EL (cell line): ENCODE results near the gene CMC1.
"Not testable (repeated sequence)": the region's sequence is repeated elsewhere in the genome, so short reads cannot be mapped to it uniquely, and the experiment has no call there.

Experiments used
- DNase-seq: peaks from one replicate; pipeline ENCODE4 v3.0.0-alpha.2; 2016

The CMC1 gene

GRCh38 chr3:28241221-28242160 lies at the start of gene CMC1:
TSS of gene CMC1 (plus strand) at chr3:28241619. CDS start at chr3:28241794, 175 bp downstream.
- DNase-seq: peak; percentile 97

- no peak for DNase-seq
Measured at GRCh38 chr3:28198161-28198560, 43.3 kb upstream of the CMC1 start.

GRCh38 chr3:28198974-28199373 lies 42.4 kb upstream of the CMC1 start:
- DNase-seq: no peak

DNA sequence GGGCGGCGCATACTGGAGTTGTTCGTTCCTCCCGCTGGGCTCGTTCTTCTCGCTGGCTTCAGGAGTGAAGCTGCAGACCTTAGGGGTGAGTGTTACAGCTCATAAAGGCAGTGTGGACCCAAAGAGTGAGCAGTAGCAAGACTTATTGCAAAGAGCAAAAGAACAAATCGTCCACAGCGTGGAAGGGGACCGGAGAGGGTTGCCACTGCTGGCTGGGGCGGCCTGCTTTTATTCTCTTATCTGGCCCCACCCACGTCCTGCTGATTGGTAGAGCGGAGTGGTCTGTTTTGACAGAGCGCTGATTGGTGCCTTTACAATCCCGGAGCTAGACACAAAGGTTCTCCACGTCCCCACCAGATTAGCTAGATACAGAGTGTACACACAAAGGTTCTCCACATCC lies 41.8 kb upstream of the CMC1 start:
- DNase-seq: not testable (repeated sequence)

- not testable (repeated sequence) for DNase-seq
Measured at GRCh38 chr3:28200366-28200848, 41.0 kb upstream of the CMC1 start.

DNA sequence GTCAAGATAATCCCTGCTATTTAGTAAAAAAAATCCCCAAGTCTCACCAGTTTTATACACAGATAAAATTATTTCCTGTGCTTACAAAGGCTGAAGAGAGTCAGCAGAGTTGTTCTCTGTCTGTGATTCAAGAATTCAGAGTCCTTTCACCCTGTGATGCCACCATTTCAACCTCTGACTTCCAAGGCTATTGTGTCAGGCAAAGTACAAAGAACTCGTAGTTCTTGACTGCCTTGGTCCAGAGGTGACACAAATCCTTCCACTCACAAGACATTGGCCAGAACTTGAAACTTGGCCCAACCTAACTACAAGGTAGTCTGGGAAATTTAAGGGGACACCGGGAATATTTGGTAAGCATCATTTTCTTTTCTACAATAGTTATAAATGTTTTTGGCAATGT lies 34.9 kb upstream of the CMC1 start:
- no peak for DNase-seq

GRCh38 chr3:28207000-28207733 lies 34.3 kb upstream of the CMC1 start:
- no peak for DNase-seq

- no peak for DNase-seq
Measured at GRCh38 chr3:28210968-28211713, 30.3 kb upstream of the CMC1 start.

DNA sequence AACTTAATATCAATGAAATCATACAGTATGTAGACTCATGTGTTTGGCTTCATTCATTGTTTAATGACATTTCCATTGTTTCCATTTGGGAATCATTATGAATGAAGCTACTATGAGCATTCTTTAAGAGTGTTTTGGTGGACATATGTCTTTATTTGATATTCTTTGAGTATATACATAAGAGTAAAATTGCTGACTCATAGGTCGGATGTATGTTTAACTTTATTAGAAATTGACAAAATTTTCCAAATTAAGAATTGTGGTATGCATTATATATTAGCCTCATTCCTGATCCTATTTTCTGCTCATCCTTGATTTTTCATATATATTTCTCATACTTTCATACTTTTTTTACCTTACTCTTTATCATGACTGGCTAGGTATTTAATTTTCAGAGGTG lies 28.7 kb upstream of the CMC1 start:
- DNase-seq: no peak

GRCh38 chr3:28215407-28215806 lies 26.0 kb upstream of the CMC1 start:
- no peak for DNase-seq

DNA sequence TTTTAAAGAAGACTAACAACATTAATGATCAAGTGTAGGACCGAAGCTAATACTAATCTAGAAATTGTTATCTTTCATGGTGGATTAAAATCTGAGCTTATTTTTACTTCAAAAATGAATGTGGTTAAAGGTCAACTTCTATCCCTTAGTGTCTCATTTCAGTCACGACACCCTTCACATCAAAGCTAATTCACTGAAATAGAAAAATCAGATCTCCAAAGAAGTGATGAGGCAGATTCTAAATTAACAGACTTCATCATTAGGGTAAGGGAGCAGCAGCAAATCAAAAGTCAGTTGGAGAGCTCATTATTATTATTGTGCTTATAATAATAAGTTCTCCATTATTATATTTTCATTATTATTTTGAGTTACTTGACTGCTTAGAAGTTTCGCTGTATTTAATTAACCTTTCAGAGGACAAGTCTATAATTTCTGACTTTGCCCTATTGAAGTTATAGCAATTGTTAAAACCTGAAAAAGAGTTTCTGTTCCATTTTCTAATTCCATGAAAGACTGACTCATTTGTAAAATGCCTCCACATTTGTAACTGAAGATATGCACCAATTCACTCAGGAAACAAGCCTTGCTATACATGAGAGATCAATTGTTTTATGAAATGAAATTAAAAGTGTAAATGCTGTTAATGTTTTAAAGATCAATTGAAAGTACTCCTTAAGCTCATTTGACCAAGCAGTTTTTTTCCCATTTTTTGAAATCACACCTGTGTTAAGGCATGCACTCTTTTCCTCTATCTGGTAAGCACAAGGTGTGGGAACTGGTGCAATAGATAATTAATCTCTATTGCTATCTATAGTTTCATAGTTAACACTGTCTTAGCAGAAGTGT lies 23.1 kb upstream of the CMC1 start:
- DNase-seq: no peak

DNA sequence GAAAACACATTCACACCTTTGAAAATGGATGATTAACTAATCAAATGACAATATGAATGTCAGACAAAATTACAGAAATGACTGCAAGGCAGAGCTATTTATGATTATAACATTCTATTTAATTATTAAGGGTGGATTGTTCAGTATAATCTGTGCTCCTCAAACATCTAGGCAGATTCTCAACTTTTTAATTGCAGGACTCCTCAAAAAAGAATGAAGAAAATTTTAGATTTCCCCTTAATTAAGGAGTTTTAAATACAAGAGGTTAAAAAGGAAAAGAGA lies 22.6 kb upstream of the CMC1 start:
- DNase-seq: no peak

DNA sequence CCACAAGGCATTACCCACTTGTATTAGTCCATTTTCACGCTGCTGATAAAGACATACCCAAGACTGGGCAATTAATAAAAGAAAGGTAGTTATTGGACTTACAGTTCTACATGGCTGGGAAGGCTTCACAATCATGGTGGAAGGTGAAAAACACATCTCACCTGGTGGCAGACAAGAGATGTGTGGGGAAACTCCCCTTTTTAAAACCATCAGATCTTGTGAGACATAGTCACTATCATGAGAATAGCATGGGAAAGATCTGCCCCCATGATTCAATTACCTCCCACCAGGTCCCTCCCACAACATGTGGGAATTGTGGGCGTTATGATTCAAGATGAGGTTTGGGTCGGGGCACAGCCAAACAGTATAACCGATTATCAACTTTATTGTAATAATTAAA lies 17.0 kb upstream of the CMC1 start:
- DNase-seq: no peak

DNA sequence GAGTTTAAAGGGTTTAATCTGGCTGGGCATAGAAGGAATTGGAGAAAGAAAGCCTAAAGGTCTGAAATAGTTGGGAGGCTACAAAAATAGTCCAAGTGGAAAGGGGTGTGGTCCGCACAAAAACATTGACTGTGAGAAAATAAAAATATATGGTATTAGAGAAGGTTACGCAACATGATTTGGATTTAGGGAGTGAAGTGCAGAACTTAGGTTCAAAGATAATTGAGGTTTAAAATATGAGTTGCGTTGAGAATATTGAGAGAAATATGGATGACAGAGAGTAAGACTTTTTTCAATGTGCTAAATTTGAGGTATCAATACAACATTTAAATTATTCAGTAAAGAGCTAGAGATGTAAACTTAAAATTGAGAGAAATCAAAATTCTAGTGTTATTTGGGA lies 15.4 kb upstream of the CMC1 start:
- no peak for DNase-seq

DNA sequence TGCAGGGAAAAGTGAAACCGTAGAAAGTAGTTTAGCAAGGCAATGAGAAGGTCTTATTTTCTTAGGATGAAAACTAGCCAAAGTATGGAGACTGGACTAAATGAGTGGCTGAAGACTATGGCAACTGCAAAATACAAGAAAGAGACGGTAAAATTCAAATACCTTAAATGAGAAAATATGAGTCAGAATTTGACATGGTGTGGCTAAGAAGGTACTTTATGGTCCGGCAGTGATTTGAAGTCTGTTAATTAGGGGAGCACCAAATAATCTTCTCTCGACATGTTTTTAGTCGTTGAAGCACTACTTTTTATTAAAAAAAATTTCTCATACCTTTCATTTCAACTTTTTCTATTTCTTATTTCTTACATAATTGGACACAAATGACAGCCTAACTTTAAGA lies 12.8 kb upstream of the CMC1 start:
- DNase-seq: no peak

DNA sequence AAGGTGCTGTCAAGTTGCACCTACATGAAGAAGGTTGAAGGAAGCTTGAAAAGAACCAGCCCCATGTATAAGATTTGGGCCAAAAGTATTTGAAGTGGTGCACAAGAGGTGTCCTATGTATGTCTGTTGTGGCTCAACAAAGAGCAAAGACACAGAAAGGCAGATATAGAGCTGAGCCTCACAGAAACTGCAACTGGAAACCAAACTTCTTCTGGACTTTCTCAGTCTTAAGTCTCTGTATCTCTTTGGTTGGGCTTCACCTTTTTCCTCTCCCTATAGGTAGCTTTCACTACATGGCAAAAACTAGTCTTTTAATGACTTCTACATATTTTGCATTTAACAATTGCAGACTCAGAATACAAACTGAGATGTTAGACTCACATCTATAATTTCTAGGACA lies 8.8 kb upstream of the CMC1 start:
- DNase-seq: no peak

DNA sequence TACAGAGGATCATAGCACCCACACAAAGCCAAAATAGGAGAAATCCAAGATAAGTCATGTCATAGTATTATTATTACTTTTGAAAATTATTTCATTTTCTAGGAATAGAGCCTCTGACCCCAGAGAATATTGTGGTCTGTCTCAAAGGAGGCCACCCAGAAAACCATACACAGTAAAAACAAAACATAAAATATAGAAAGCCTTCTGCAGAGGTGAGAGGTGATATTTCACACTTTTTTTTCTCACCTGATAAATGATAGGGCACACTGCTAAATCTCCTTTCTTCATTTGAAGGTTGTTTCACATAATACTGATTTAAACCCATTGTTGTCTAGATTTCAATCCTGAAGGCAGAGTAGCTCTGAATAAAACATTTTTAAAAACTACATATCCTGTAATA lies 7.0 kb upstream of the CMC1 start:
- no peak for DNase-seq

DNA sequence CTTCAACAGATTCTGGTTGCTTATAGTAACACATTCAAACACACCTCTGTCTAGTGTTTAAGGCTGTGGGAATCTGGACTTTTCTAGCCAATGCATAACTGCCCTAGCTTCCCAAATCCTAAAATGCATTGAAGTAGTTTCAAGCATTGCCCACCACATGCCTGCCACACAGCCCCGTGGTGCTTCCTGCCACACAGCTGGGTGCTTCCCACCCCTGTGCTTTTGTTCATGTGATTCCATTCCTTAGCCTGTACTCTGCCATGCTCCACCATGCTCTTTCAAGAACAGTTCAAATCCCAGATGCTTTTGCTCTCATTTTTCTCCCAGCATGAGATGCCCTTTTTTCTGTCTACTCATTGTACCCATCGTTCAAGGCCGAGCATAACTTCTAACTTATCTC lies 2.3 kb upstream of the CMC1 start:
- no peak for DNase-seq

DNA sequence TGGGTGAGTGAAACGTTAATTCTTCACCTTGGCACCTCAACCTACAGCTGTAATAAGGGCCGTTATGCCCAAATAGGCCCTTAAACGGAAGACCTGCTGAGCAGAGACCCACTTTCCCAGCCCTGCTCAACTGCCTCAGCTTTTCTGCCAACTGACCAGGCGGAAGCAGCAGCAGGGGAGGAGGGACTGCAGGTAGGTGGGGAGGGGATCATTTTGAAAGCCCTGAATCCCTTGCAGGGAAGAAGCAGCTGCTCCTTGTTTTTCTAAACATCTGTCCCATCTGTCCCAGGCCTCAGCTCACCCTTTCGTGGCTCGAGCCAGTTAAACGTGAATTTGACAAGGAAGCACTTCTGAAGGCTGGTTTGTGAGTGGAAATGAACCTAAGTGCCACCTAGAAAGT lies 978 bp upstream of the CMC1 start:
- no peak for DNase-seq

GRCh38 chr3:28242519-28242918 lies 1.1 kb downstream of the CMC1 start:
- no peak for DNase-seq

DNA sequence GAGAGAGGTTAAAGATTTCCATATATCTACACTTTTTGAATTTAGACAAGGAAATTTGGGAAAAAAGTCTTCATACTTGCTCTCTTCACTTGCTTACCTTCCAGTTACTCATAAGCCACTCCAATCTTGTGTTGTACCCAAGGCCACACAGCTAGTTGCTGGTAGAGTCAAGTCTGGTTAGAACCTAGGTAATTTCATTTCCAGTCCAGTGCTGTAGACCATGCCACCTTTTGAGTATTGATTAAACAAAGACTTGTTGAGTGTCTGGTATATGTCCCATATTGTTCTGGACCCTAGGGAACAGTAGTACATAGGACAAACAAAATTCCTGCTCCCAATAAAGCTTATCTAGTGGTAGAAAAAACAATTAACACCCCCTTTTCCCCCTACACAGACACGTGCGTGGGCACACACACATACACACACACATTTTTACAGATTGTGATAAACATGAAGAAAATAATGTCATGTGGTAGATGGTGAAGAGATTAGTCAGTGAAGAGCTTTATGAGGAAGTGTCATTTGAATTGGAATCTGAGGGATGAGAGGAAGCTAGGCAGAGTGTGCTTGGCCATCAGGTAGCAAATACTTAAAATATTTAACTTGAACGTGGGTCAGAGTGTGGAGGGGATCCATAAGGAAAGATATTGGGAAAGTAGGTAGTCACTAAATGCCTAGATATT lies 2.1 kb downstream of the CMC1 start:
- no peak for DNase-seq

DNA sequence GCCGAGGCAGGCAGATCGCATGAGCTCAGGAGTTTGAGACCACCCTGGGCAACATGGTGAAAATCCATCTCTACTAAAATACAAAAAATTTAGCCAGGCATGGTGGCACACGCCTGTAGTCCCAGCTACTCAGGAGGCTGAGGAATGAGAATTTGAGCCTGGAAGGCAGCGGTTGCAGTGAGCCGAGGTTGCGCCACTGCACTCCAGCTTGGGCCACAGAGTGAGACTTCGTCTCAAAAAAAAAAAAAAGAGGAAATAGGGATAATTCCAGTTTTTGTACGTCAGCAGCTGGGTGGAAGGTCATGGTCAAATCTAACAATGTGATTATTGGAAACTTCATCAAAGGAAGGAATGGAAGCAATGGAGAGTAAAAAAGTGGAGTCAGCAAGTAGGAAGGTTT lies 3.1 kb downstream of the CMC1 start:
- no peak for DNase-seq
